ENCODE data around the gene DLGAP5. TPM values are rescaled to one million over a fixed set of nuclear protein-coding genes. Genes with fewer than 3 reads are reported as not detected.

The DLGAP5 gene
- polyA plus RNA-seq, 1 donor (not counting 4 experiments of a cell fraction or from before 2014, with no cell fraction given) = 15.3 TPM

GRCh38 chr14:55220230-55220629 lies 28.8 kb upstream of the DLGAP5 start:
- DNase-seq (ENCODE audit: low read depth, low spot score) = no peak
- no peak overlapping the region for H3K9ac ChIP-seq (ENCODE audit: control insufficient read depth, extremely low read depth, insufficient read depth, low read length)

GRCh38 chr14:55212634-55213033 lies 21.2 kb upstream of the DLGAP5 start:
- dilution Hi-C loops (cut with MboI; ENCODE audit: extremely low pct_ligation_motif_present, low sequenced_read_pairs) = no loop called here
- Histone ChIP-seq H3K27me3 (ENCODE audit: control insufficient read depth, extremely low read depth, insufficient read depth, low read length) (no peaks in the 10 kb centered on the region), H4K20me1 (ENCODE audit: control insufficient read depth, extremely low read depth, insufficient read depth, low read length) (no peaks in the 10 kb centered on the region), H3K4me1 (ENCODE audit: control insufficient read depth, extremely low read depth, insufficient read depth, low read length) (peaks cover 3% of the 10 kb centered on the region), H2AFZ (ENCODE audit: control insufficient read depth, low read length) (peak overlapping the region; percentile 67), H3K27ac (ENCODE audit: control insufficient read depth, insufficient read depth, low read length) (peak overlapping the region; percentile 46), H3K4me2 (ENCODE audit: control insufficient read depth, extremely low read depth, insufficient read depth, low read depth, low read length) (peak overlapping the region; percentile 33), H3K9ac (ENCODE audit: control insufficient read depth, extremely low read depth, insufficient read depth, low read length) (peak overlapping the region; percentile 8), H3K36me3 (ENCODE audit: control insufficient read depth in 2 of 2, extremely low read depth in 1 of 2, insufficient read depth in 2 of 2, low read length in 2 of 2) (no peaks in the 10 kb centered on the region), H3K9me1 (ENCODE audit: control insufficient read depth, extremely low read depth, insufficient read depth, low read length) (no peaks in the 10 kb centered on the region), H3K79me2 (ENCODE audit: control insufficient read depth, insufficient read depth, low read length) (no peaks in the 10 kb centered on the region), H3K9me3 (ENCODE audit: control insufficient read depth, low read depth, low read length) (no peaks in the 10 kb centered on the region), H3K4me3 (ENCODE audit: control insufficient read depth in 2 of 3, extremely low read depth in 1 of 3, insufficient read depth in 2 of 3, low read depth in 1 of 3, low read length in 3 of 3) (peak overlapping the region in 1 of 3 experiments; percentile 35)
- FAIRE-seq = no peak
- TF ChIP-seq, protein P1, sequence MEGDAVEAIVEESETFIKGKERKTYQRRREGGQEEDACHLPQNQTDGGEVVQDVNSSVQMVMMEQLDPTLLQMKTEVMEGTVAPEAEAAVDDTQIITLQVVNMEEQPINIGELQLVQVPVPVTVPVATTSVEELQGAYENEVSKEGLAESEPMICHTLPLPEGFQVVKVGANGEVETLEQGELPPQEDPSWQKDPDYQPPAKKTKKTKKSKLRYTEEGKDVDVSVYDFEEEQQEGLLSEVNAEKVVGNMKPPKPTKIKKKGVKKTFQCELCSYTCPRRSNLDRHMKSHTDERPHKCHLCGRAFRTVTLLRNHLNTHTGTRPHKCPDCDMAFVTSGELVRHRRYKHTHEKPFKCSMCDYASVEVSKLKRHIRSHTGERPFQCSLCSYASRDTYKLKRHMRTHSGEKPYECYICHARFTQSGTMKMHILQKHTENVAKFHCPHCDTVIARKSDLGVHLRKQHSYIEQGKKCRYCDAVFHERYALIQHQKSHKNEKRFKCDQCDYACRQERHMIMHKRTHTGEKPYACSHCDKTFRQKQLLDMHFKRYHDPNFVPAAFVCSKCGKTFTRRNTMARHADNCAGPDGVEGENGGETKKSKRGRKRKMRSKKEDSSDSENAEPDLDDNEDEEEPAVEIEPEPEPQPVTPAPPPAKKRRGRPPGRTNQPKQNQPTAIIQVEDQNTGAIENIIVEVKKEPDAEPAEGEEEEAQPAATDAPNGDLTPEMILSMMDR (optimal IDR thresholded peaks at IDR 0.05 in 1 of 3, IDR thresholded peaks at IDR 0.05 in 1 of 3, conservative IDR thresholded peaks at IDR 0.05 in 1 of 3; ENCODE audit: extremely low read depth in 1 of 3, insufficient read depth in 2 of 3, low read length in 3 of 3) = no peak
- no peak for TF ChIP-seq EZH2 (IDR thresholded peaks at IDR 0.05; ENCODE audit: low read length)
- peak; percentile 19 for DNase-seq (ENCODE audit: low read depth, low spot score)

More at GRCh38 chr14:55220230-55220629, 28.8 kb upstream of the DLGAP5 start:
- Histone ChIP-seq H3K36me3 (ENCODE audit: control insufficient read depth in 2 of 2, extremely low read depth in 1 of 2, insufficient read depth in 2 of 2, low read length in 2 of 2) (no peaks in the 10 kb centered on the region), H3K79me2 (ENCODE audit: control insufficient read depth, insufficient read depth, low read length) (no peaks in the 10 kb centered on the region), H3K27ac (ENCODE audit: control insufficient read depth, insufficient read depth, low read length) (no peak overlapping the region), H3K9me1 (ENCODE audit: control insufficient read depth, extremely low read depth, insufficient read depth, low read length) (no peaks in the 10 kb centered on the region), H3K4me2 (ENCODE audit: control insufficient read depth, extremely low read depth, insufficient read depth, low read depth, low read length) (no peak overlapping the region), H3K27me3 (ENCODE audit: control insufficient read depth, extremely low read depth, insufficient read depth, low read length) (no peaks in the 10 kb centered on the region), H3K4me3 (ENCODE audit: control insufficient read depth in 2 of 3, extremely low read depth in 1 of 3, insufficient read depth in 2 of 3, low read depth in 1 of 3, low read length in 3 of 3) (no peak overlapping the region), H2AFZ (ENCODE audit: control insufficient read depth, low read length) (no peak overlapping the region), H3K9me3 (ENCODE audit: control insufficient read depth, low read depth, low read length) (no peaks in the 10 kb centered on the region), H4K20me1 (ENCODE audit: control insufficient read depth, extremely low read depth, insufficient read depth, low read length) (no peaks in the 10 kb centered on the region), H3K4me1 (ENCODE audit: control insufficient read depth, extremely low read depth, insufficient read depth, low read length) (peaks cover 20% of the 10 kb centered on the region)
- no peak for FAIRE-seq
- TF ChIP-seq EZH2 (IDR thresholded peaks at IDR 0.05; ENCODE audit: low read length) = no peak
- TF ChIP-seq, protein P1 (optimal IDR thresholded peaks at IDR 0.05 in 1 of 3, IDR thresholded peaks at IDR 0.05 in 1 of 3, conservative IDR thresholded peaks at IDR 0.05 in 1 of 3; ENCODE audit: extremely low read depth in 1 of 3, insufficient read depth in 2 of 3, low read length in 3 of 3) = no peak
- dilution Hi-C loops (cut with MboI; ENCODE audit: extremely low pct_ligation_motif_present, low sequenced_read_pairs) = no loop called here
